CD4-positive, alpha-beta T cell treated with Interleukin-17A for 4 hours (primary cell): ENCODE data around the gene ELOVL7.
"Not testable (repeated sequence)": the region's sequence is repeated elsewhere in the genome, so short reads cannot be mapped to it uniquely, and the experiment has no call there.

Experiments used
- DNase-seq: peaks from one replicate; pipeline ENCODE4 v3.0.0-alpha.2; 2020; ENCODE audit warnings: mixed read lengths

Gene ELOVL7

GRCh38 chr5:60792438-60792837 lies 51.6 kb downstream of the ELOVL7 start:
- DNase-seq: no peak

GRCh38 chr5:60789551-60789950 lies 54.5 kb downstream of the ELOVL7 start:
- no peak for DNase-seq

GRCh38 chr5:60788863-60789513 lies 55.1 kb downstream of the ELOVL7 start:
- DNase-seq: no peak

GRCh38 chr5:60779466-60779865 lies 64.6 kb downstream of the ELOVL7 start:
- no peak for DNase-seq

- DNase-seq: no peak
These were observed 67.7 kb downstream of the ELOVL7 start for GRCh38 chr5:60776343-60776742.

- DNase-seq: no peak
These were observed 78.9 kb downstream of the ELOVL7 start for GRCh38 chr5:60765019-60765709.

- no peak for DNase-seq
These were observed 81.0 kb downstream of the ELOVL7 start for GRCh38 chr5:60763061-60763460.

- no peak for DNase-seq
These were observed 89.6 kb downstream of the ELOVL7 start for GRCh38 chr5:60754495-60754894.

- no peak for DNase-seq
These were observed 99.4 kb downstream of the ELOVL7 start for GRCh38 chr5:60744682-60745081.

GRCh38 chr5:60743511-60744314 lies 100.4 kb downstream of the ELOVL7 start:
- no peak for DNase-seq

GRCh38 chr5:60740322-60740721 lies 103.7 kb downstream of the ELOVL7 start:
- no peak for DNase-seq

GRCh38 chr5:60738933-60739332 lies 105.1 kb downstream of the ELOVL7 start:
- no peak for DNase-seq

GRCh38 chr5:60738461-60738860 lies 105.6 kb downstream of the ELOVL7 start:
- no peak for DNase-seq

- not testable (repeated sequence) for DNase-seq
These were observed 113.2 kb downstream of the ELOVL7 start for GRCh38 chr5:60730858-60731257.

- DNase-seq: no peak
These were observed 116.9 kb downstream of the ELOVL7 start for GRCh38 chr5:60727033-60727679.

- no peak for DNase-seq
These were observed 119.9 kb downstream of the ELOVL7 start for GRCh38 chr5:60724126-60724525.

- no peak for DNase-seq
These were observed 121.7 kb downstream of the ELOVL7 start for GRCh38 chr5:60722416-60722815.

GRCh38 chr5:60719329-60719728 lies 124.7 kb downstream of the ELOVL7 start:
- DNase-seq: no peak

- no peak for DNase-seq
These were observed 125.7 kb downstream of the ELOVL7 start for GRCh38 chr5:60718166-60718892.

GRCh38 chr5:60715201-60715928 lies 128.7 kb downstream of the ELOVL7 start:
- DNase-seq: not testable (repeated sequence)

- DNase-seq: no peak
These were observed 131.1 kb downstream of the ELOVL7 start for GRCh38 chr5:60712950-60713349.

GRCh38 chr5:60711892-60712291 lies 132.2 kb downstream of the ELOVL7 start:
- DNase-seq: not testable (repeated sequence)
